HG03139 (cell line): ENCODE data around the gene UBTD2.
"Not testable (repeated sequence)": the region's sequence is repeated elsewhere in the genome, so short reads cannot be mapped to it uniquely, and the experiment has no call there.

Source experiments
- ATAC-seq: cut with Tn5 transposase; IDR thresholded peaks from one replicate; pipeline ENCODE4 v1.9.1; 2021; ENCODE audit not compliant: unreplicated experiment

The UBTD2 gene

DNA sequence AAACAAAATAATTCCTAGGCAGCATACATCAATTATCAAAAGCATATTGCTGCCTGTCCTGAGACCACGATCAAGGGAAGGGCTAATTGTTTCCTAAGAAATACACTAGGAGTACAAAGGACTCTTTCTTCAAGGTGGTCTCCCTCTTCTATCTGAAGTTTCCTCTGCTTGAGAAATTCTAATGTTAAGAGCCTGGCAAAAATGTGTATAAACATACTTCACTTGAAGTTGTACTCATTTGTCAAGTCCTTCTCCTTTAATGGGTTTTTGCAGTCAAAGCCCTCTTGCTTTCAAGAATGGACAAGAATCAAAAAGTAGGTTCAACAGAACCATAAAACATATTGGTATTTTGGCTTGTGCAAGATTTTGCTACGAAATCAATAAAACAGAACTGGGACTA is 31.1 kb downstream of the UBTD2 start:
- ATAC-seq = no peak

DNA sequence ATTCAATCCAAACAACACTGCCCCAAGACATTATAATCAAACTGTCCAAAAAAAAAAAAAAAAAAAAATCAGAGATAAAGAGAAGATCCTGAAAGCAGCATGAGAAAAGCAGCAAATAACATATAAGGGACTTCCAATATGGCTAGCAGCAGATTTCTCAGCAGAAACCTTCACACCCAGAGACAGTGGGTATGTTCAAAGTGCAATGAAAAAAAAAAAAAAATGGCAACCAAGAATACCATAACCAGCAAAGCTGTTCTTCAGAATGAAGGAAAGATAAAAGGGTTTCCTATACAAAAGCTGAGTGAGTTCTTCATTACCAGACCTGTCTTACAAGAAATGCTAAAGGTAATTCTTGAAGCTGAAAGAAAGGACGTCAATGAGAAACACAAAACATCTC is 32.1 kb downstream of the UBTD2 start:
- no peak for ATAC-seq

DNA sequence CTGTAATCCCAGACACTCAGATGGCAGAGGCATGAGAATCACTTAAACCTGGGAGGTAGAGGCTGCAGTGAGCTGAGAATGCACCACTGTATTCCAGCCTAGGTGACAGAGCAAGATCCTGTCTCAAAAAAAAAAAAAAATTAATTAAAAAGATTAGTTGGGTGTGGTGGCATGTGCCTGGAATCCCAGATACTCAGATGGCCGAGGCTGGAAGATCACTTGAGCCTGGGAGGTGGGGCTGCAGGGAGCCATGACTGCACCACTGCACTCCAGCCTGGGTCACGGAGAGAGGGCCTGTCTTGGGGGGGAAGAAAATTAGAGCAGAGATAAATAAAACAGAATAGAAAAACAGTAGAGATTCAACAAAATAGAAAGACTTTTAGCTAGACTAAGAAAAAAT is 34.9 kb downstream of the UBTD2 start:
- no peak for ATAC-seq

DNA sequence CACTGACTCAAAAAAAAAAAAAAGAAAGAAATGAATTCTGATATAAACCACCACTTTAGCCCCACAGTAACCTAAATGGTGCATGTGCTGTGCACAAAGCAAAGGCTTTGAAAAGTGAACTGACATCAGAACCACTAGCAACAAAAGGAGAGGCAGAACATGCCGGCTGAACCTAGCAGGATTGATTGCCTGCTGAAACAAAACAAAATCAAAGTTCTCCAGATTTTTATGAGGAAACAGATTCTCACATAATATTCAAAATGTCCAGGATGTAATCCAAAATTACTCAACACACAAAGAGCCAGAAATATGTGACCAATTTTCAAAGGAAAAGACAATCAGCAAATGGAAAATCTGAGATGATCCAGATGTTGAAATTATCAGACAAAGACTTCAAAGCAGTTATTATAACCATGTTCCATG is 37.9 kb downstream of the UBTD2 start:
- no peak for ATAC-seq

DNA sequence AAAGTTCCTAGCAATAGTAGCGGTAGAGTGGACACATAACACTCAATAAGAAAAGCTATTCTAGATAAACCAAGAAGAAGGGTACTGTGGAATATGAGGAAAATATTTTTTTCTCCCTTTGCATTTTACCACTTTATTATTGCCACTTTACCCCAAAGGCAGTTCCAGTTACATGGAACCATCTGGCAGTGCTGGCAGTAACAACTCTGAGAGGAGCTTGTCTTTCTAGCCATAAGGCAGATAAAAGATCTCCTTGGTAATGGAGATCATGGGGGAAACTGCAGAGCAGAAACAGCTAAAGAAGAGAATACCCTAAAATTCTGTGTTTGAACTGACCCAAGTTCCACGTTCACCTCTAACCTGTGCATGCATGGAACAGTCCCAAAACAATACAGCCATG is 38.5 kb downstream of the UBTD2 start:
- ATAC-seq = no peak

DNA sequence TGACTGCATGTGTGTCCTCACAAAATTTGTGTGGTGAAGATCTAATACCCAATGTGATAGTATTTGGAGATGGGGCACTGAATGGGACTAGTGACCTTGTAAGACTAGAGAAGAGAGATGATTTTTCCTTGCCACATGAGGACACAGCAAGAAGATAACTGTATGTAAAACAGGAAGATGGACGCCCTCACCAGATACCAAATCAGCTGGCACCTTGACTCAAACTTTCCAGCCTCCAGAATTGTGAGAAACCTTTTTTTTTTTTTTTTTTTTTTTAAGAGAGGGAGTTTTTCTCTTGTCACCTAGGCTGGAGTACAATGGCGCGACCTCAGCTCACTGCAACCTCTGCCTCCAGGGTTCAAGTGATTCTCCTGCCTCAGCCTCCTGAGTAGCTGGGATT is 40.3 kb downstream of the UBTD2 start:
- no peak for ATAC-seq

DNA sequence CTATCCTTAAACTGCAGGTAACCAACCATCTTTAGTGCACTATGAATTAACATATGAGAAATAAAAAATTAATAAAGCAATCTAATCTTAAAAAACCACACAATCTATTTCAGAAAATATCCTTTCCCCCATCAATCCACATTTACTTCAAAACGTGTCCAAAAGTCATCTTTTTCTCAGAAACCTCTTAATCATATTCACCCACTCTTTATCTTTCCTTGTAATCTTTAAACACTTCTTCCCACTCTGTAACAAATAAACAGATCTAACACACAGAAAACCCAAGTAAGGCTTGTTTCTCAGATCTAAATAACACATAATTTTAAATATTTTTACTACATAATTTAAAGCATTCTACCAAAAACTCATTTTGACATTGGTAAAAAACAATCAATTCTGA is 45.2 kb downstream of the UBTD2 start:
- ATAC-seq = no peak

DNA sequence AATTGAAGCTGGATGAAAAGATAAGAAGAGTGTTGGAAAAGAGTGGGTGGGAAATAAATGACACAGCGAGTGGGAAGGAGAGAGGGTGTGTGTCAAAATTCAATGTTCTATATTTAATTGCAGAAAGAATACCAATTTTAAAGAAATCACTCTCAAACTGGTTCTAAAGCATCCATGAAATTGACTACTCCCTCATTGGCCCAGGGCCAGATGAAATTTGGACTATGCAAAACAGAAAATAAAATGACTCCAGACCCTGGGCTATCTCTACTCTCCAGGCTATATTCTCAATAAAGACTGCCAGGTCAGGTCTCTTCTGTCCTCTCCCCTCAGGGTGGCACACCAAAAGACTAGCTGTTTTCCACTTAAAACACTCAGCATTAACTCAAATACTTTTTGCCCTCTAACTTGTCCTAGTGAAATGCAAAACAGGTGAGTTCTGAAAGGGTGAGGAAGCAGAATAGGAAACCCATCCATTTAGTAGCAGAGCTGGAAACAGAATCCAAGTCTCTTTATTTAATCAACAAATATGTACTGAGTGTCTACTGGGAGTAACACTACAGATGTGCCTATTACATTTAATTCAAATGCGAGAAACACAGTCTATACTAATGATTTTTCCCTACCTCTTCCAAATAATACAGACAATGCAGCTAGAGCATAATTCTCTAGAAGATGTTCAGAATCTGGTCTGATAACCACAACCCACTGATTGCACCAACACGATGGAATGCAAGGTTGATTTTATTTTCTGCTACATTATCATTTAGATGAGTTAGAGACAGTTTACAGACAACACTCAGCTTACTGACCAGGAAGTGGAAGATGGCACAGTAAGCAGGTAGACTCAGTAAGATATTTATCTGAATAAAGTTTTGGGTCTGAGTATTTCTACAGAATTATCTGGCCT is 47.5 kb downstream of the UBTD2 start:
- ATAC-seq = no peak

DNA sequence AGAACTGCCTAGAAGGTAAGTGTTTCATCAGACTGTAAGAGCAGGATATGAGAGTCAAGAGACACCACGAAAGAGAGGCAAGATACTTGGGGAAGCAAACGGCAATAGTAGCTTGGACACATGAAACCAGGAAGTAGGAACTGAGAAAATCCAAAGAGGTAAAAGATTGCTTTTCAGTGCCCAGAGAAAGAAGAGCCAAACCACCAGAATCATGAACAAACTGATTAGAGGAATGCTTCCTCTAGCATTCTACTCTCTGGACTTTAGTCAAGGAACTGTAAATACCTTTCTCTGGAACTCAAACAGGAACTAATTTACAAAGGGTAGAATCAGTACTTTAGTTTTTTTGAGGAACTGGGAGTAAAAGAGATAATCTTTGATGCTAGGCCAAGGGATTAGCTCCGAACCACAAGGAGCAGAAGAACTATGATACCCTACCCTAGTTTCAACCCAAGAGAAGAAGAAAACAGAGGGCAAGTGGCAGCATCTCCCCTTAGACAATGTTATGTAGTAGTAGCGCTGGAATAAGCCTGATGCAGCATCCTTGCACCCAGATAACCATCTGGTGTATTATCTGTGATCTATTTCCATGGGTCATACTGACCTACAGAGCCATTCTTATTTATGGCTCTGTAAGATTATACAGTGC is 48.3 kb downstream of the UBTD2 start:
- ATAC-seq = peak; percentile 67

DNA sequence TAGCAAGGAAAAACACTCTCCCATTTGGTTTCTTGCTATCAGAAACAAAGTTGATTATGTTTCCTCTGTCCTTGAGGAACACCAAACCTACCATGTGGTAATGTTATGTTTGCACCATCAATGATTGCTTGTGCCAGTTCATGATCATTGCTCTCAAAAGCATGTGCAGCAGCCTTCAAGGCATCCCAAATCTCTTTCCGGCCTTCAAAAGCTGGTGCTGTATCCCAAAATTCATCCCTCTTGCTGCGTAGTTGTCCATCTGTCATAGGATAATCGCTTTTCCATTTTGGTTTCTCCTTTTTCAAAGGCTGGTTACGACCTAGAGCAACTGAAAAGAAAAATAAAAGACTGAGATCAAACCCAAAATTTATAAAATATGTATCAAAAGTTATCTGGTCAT is 49.5 kb downstream of the UBTD2 start:
- ATAC-seq = no peak

DNA sequence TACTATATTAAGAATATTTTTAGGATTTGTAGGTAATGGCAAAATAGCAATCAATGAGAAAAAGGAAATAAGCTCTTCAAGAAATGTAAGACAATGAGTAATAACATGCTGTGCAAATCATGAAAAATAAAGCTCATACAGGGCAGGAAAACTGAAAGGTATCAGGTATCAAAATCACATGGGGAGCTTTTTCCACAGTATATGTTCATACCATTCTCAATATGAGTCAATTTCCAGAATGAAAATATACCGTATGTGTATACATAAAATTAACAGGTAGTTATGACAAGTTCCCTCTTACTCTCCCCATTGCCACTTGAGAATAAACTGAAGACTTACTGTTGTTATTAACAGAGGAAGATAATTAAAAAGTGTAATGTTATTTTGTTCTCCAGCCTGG is 53.7 kb downstream of the UBTD2 start:
- ATAC-seq = no peak

DNA sequence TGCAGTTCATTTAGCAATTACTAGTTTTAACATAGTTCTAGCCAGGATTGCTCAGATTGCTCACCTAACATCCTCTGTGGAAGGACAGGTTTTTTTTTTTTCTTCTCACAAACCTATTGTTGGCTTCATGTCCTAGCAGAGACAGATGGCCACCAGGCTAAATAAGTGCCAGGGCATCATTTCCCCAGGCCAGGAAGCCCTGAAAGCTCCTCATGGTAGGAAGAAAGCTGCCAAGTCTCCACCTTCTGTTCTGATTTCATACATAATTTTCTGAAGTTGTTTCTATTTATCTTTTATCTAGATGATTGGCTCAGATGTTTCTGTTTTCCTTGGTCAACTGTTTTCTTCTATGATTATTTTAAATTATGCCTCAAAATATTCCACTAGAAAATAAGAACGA is 58.6 kb downstream of the UBTD2 start:
- ATAC-seq = no peak

DNA sequence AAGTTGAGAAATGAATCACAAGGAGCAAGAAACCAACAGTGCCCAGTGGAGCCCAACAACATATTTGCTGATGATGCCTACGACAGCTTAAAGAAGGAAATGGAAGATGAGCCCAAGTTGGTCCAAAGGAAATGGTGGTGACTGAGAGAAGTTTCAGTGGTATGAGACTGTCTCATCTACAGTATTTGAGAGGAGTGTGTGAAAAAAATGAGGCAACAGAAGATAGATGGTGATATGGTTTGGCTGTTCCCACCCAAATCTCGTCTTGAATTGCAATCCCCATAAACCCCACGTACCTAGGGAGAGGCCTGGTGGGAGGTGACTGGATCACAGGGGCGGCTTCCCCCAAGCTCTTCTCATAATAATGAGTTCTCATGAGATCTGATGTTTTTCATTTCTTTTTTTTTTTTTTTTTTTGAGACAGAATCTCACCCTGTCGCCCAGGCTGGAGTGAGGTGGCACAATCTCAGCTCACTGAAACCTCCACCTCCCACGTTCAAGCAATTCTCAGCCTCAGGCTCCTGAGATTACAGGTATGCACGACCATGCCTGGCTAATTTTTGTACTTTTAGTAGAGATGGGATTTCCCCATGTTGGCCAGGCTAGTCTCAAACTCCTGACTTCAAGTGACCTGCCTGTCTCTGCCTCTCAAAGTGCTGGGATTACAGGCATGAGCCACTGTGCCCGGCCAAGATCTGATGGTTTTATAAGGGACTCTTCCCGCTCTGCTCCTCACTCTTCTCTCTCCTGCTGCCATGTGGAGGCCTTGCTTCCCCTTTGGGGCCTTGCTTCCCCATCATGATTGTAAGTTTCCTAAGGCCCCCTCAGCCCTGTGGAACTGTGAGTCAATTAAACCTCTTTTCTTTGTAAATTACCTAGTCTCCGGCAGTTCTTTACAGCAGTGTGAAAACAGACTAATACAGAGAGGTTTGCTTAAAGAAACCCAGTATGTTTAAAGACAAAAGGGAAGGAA is 59.4 kb downstream of the UBTD2 start:
- no peak for ATAC-seq

DNA sequence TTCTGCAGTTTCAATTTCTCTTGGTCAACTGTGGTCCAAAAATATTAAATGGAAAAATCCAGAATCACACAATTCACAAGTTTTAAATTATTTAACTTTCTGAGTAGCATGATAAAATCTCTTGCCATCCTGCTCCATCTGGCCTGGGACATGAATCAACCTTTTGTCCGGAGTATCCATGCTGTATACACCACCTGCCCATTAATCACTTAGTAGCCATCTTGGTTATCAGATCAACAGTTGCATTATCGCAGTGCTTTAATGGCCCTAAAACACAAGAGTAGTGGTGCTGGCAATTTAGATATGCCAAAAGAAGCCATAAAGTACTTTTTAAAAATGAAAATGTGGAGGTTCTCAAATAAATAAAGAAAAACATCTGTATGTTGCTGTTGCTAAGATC is 64.3 kb downstream of the UBTD2 start:
- no peak for ATAC-seq

DNA sequence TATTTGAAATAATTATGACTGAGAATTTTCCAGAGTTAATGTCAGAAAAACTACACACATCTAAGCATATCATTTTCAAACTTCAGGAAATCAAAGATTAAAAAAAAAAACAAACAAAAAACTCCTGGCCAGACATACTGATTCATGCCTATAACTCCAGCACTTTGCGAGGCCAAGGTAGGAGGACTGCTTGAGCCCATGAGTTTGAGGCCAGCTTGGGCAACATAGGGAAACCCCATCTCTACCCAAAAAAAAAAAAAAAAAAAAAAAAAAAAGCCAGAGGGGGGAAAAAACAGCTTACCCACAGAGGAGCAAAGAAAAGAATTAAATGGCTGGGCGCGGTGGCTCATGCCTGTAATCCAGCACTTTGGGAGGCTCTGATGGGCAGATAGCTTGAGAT is 67.2 kb downstream of the UBTD2 start:
- ATAC-seq = no peak

DNA sequence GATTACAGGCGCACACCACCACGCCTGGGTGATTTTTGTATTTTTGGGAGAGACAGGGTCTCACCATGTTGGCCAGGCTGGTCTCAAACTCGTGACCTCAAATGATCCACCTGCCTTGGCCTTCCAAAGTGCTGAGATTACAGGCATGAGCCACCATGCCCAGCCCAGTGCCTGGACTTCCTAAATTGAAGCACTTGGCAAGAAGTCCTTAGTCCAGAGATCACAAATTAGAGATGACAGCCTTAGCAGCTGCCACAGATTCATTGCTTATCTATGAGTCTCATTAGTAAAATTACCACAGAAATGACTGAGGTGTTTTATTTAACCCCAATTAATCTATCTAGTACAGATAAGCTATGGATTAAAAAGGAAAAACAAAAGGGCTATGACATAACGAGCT is 70.4 kb downstream of the UBTD2 start:
- no peak for ATAC-seq

DNA sequence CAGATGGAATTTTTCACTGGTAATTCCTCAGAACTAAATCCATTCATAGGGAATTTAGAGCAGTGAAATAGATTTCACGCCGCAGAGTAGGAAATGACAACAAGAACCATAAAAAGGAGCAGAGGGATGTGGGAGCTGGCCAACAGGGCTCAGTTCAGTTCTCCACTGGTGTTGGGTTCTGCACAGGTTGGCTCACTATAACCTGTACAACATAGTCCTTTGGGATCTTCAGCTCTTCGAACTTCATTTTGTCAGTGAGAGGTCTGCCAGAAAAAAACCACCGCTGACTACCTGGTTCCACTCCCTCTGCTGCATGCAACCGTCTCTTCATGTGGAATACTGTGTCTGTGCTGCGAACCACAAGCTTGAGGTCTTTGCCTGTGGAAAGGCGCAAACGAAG is 71.9 kb downstream of the UBTD2 start:
- no peak for ATAC-seq

DNA sequence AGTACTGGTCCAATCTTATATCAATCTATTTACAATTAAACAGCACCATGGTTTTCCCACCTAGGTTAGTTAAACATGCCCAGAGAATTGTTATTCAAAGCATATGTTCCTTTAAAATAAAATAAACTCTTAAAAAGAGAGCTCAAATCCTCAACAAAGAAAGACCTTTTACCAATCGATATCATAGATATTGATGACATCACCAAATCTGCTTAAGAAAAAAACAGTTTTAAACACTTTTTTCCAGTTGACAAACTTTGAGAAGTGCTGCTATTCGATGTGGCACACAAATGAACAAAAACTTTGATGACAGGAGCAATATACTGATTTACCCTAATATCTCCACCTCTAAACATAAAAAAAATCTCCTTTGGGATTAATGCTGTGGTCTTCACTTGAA is 73.8 kb downstream of the UBTD2 start:
- ATAC-seq = no peak

DNA sequence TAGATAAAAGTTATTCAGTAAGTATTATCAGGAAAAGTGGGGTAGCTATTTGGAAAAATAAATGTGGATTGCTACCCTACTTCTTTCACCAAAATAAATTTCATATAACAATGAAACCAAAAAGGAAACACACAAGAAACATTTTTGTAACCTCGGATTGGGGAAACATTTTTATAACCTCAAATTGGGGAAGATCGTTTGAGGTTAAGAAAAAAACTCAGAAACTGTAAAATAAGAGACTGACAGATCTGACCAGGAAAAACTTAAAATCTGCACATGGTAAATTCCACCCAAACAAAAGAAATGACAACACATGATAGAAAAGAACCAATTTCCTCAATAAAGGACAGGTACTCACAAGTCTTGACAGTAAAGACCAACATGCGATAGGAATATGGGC is 76.1 kb downstream of the UBTD2 start:
- ATAC-seq = no peak

DNA sequence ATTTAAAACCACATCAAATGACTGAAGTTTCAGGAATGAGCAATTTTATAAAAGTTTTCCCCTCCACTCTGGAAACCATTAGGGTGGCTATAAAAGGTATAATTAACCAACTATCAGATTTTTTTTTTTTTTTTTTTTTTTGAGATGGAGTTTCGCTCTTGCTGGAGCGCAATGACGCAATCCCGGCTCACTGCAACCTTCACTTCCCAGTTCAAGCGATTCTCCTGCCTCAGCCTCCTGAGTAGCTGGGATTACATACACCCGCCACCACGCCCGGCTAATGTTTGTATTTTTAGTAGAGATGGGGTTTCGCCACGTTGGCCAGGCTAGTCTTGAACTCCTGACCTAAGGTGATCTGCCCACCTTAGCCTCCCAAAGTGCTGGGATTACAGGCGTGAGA is 77.6 kb downstream of the UBTD2 start:
- ATAC-seq = not testable (repeated sequence)

DNA sequence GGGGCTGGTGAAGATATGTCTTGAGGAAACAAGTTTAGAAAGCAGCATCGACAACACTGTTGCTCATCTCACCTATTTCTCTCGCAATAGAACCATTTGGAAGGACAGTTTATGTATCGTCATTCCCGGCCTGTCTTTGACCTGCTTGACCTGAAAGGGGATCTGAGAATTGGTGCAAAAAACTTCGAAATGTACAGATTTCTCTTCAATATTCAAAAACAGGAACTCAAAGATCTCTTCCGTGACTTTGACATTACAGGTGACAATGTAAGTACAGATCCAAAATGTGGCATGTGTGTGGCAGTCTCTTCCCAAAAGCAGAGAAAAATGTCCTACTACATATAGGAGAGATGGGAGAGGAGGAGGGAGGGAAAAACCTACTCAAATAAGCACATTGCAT is 83.1 kb downstream of the UBTD2 start:
- ATAC-seq = no peak
